H9 (cell line): ENCODE results near the gene ZNF791. TPM values are rescaled to one million over a fixed set of nuclear protein-coding genes. Genes with fewer than 3 reads are reported as not detected.

ENCODE experiments used
- DNase-seq: peaks from one replicate; pipeline ENCODE4 v3.0.0-alpha.2; 2017
- H2AFZ ChIP-seq: one replicate; pipeline ENCODE4 v1.6.1; 2013; ENCODE audit warnings: mild to moderate bottlenecking, low read length, control low read depth, moderate library complexity
- H2AK5ac ChIP-seq: 2 replicates; pipeline ENCODE4 v1.6.1; 2013; ENCODE audit warnings: low read length, control low read depth, mixed read lengths; ENCODE audit not compliant: insufficient read length
- H2BK120ac ChIP-seq: one replicate; pipeline ENCODE4 v1.6.1; 2013; ENCODE audit warnings: low read depth, mild to moderate bottlenecking, low read length, control low read depth, inconsistent platforms; ENCODE audit not compliant: poor library complexity, severe bottlenecking
- H2BK12ac ChIP-seq: 2 replicates; pipeline ENCODE4 v1.6.1; 2013; ENCODE audit warnings: low read length, control low read depth, mixed read lengths, low read depth; ENCODE audit not compliant: insufficient read length
- H2BK15ac ChIP-seq: 2 replicates; pipeline ENCODE4 v1.6.1; 2013; ENCODE audit warnings: low read depth, low read length, control low read depth
- H2BK20ac ChIP-seq: one replicate; pipeline ENCODE4 v1.6.1; 2013; ENCODE audit warnings: low read depth, mild to moderate bottlenecking, low read length, control low read depth, inconsistent platforms; ENCODE audit not compliant: poor library complexity, severe bottlenecking
- H2BK5ac ChIP-seq: 2 replicates; pipeline ENCODE4 v1.6.1; 2013; ENCODE audit warnings: low read length, control low read depth, mixed read lengths; ENCODE audit not compliant: insufficient read length
- H3K14ac ChIP-seq: 2 replicates; pipeline ENCODE4 v1.6.1; 2013; ENCODE audit warnings: low read length, control low read depth; ENCODE audit not compliant: insufficient read depth
- H3K18ac ChIP-seq: 2 replicates; pipeline ENCODE4 v1.6.1; 2013; ENCODE audit warnings: low read depth, mild to moderate bottlenecking, mixed read lengths, low read length, control low read depth; ENCODE audit not compliant: insufficient read length
- H3K23ac ChIP-seq: 2 replicates; pipeline ENCODE4 v1.6.1; 2013; ENCODE audit warnings: low read length, control low read depth, mixed read lengths, low read depth; ENCODE audit not compliant: insufficient read length
- H3K23me2 ChIP-seq: 2 replicates; pipeline ENCODE4 v1.6.1; 2013; ENCODE audit warnings: low read depth, mild to moderate bottlenecking, mixed read lengths, low read length, control low read depth; ENCODE audit not compliant: insufficient read length, poor library complexity, severe bottlenecking
- H3K27ac ChIP-seq: 2 replicates; pipeline ENCODE4 v1.5.1; 2013; ENCODE audit warnings: low read length, control low read depth, mixed read lengths, low read depth; ENCODE audit not compliant: insufficient read length
- H3K27me3 ChIP-seq: 2 replicates; pipeline ENCODE4 v1.6.1; 2013; ENCODE audit warnings: low read length, control low read depth, inconsistent platforms; ENCODE audit not compliant: insufficient read depth
- H3K4ac ChIP-seq: 2 replicates; pipeline ENCODE4 v1.6.1; 2013; ENCODE audit warnings: low read depth, mild to moderate bottlenecking, control low read depth, inconsistent platforms, low read length, moderate library complexity
- H3K4me1 ChIP-seq: 2 replicates; pipeline ENCODE4 v1.6.1; 2013; ENCODE audit warnings: low read length, control low read depth, inconsistent platforms; ENCODE audit not compliant: insufficient read depth
- H3K4me2 ChIP-seq: 2 replicates; pipeline ENCODE4 v1.6.1; 2013; ENCODE audit warnings: low read length, control low read depth, mixed read lengths; ENCODE audit not compliant: insufficient read length, insufficient read depth
- H3K56ac ChIP-seq: 2 replicates; pipeline ENCODE4 v1.6.1; 2013; ENCODE audit warnings: low read depth, mild to moderate bottlenecking, mixed read lengths, low read length, control low read depth; ENCODE audit not compliant: insufficient read length
- H3K79me1 ChIP-seq: 2 replicates; pipeline ENCODE4 v1.6.1; 2013; ENCODE audit warnings: low read depth, mild to moderate bottlenecking, moderate library complexity, low read length, control low read depth, inconsistent platforms; ENCODE audit not compliant: insufficient read depth, poor library complexity, severe bottlenecking
- H3K79me2 ChIP-seq: 2 replicates; pipeline ENCODE4 v1.6.1; 2013; ENCODE audit warnings: low read length, control low read depth, inconsistent platforms; ENCODE audit not compliant: insufficient read depth
- H3K9ac ChIP-seq: 2 replicates; pipeline ENCODE4 v1.6.1; 2013; ENCODE audit warnings: low read length, control low read depth, mixed read lengths; ENCODE audit not compliant: insufficient read length; ENCODE audit errors: extremely low read depth
- H3K9me3 ChIP-seq: one replicate; pipeline ENCODE4 v1.6.1; 2013; ENCODE audit warnings: low read depth, low read length, inconsistent platforms; ENCODE audit not compliant: control insufficient read depth
- H3T11ph ChIP-seq: one replicate; pipeline ENCODE4 v1.6.1; 2013; ENCODE audit warnings: mild to moderate bottlenecking, low read length, control low read depth, inconsistent platforms
- H4K20me1 ChIP-seq: one replicate; pipeline ENCODE4 v1.6.1; 2013; ENCODE audit not compliant: control insufficient read depth, insufficient read length, insufficient read depth
- H4K5ac ChIP-seq: 2 replicates; pipeline ENCODE4 v1.6.1; 2013; ENCODE audit warnings: low read depth, mild to moderate bottlenecking, mixed read lengths, low read length, control low read depth; ENCODE audit not compliant: insufficient read length
- H4K8ac ChIP-seq: replicated peaks from 2 replicates; pipeline ENCODE4 v1.6.1; 2013; ENCODE audit warnings: low read length, control low read depth, mixed read lengths, low read depth; ENCODE audit not compliant: insufficient read length
- H4K91ac ChIP-seq: 2 replicates; pipeline ENCODE4 v1.6.1; 2013; ENCODE audit warnings: low read depth, mild to moderate bottlenecking, moderate library complexity, mixed read lengths, low read length, control low read depth; ENCODE audit not compliant: insufficient read length
- H3K27ac Mint-ChIP-seq, 3 experiments: 2 replicates in 2 of 3; 3 replicates in 1 of 3; pipeline ENCODE4 v1.8.0; 2020 to 2021; ENCODE audit warnings: mixed read lengths in 3 of 3, mild to moderate bottlenecking in 1 of 3, moderate library complexity in 1 of 3
- H3K27me3 Mint-ChIP-seq: 2 replicates; pipeline ENCODE4 v1.8.0; 2021; ENCODE audit warnings: low read depth, mild to moderate bottlenecking, moderate library complexity, mixed read lengths
- H3K36me3 Mint-ChIP-seq, 3 experiments: 2 replicates in 2 of 3; 3 replicates in 1 of 3; pipeline ENCODE4 v1.8.0; 2020 to 2021; ENCODE audit warnings: low read depth in 3 of 3, mixed read lengths in 3 of 3; ENCODE audit not compliant: insufficient read depth in 1 of 3
- H3K4me1 Mint-ChIP-seq, 2 experiments: 2 replicates each; pipeline ENCODE4 v1.8.0; 2020; ENCODE audit warnings: mixed read lengths in 2 of 2
- H3K4me3 Mint-ChIP-seq, 2 experiments: 2 replicates in 1 of 2; 3 replicates in 1 of 2; pipeline ENCODE4 v1.8.0; 2020 to 2021; ENCODE audit warnings: mild to moderate bottlenecking in 2 of 2, mixed read lengths in 2 of 2, moderate library complexity in 1 of 2
- H3K9me3 Mint-ChIP-seq, 2 experiments: 2 replicates in 1 of 2; 3 replicates in 1 of 2; pipeline ENCODE4 v1.8.0; 2020; ENCODE audit warnings: mild to moderate bottlenecking in 2 of 2, mixed read lengths in 2 of 2, moderate library complexity in 1 of 2
- WGBS: extraction: QIAGEN DNeasy Blood & Tissue Kit; methylation state at CpG from one replicate; pipeline ENCODE4 v1.1.7; 2013; ENCODE audit warnings: missing lambda C conversion rate, low lambda C conversion rate, mixed read lengths; ENCODE audit not compliant: insufficient read length; ENCODE audit errors: extremely low coverage; 5-methylcytosine and 5-hydroxymethylcytosine counted together
- total RNA-seq: library from RNA; stranded (reverse); gene quantifications from 2 replicates; pipeline ENCODE4 v1.2.1, GENCODE V29; 2021
- TF ChIP-seq, protein P1 (sequence below): fragments of 200-600 bp; sonication (generic); conservative IDR thresholded peaks from 3 replicates; pipeline ENCODE4 v1.8.0; 2021; ENCODE audit warnings: antibody characterized with exemption, mild to moderate bottlenecking

ZNF791 gene
- total RNA-seq, 1 experiment from 2014 or later: 20.2 TPM

- H4K91ac ChIP-seq: no peak overlapping the region
- H3K4me1 ChIP-seq: no peaks in the 10 kb centered on the region
- no peak overlapping the region for H3K27ac ChIP-seq
- H3K23me2 ChIP-seq: peaks cover 24% of the 10 kb centered on the region
- H2BK12ac ChIP-seq: no peak overlapping the region
- Mint-ChIP-seq H3K9me3 (peaks cover 0 to 1% of the 10 kb centered on the region in 2 experiments; a peak in 2 of 5 replicates), H3K27ac (peak overlapping the region in 2 of 3 experiments; percentile 100; a peak in 5 of 7 replicates), H3K36me3 (peaks cover 20 to 44% (median 33%) of the 10 kb centered on the region in 3 experiments), H3K27me3 (peaks cover 2% of the 10 kb centered on the region), H3K4me1 (peaks cover 27 to 40% of the 10 kb centered on the region in 2 experiments), H3K4me3 (peak overlapping the region; percentile 93 to 94)
- H3K23ac ChIP-seq: no peak overlapping the region
- no peak overlapping the region for H3T11ph ChIP-seq
- H3K9me3 ChIP-seq: no peaks in the 10 kb centered on the region
- no peaks in the 10 kb centered on the region for H4K20me1 ChIP-seq
- H4K5ac ChIP-seq: no peak overlapping the region
- no peak overlapping the region for H3K14ac ChIP-seq
- H3K27me3 ChIP-seq: no peaks in the 10 kb centered on the region
- no peak overlapping the region for H2BK120ac ChIP-seq
- H3K18ac ChIP-seq: no peak overlapping the region
- H2BK5ac ChIP-seq: no peak overlapping the region
- no peak overlapping the region for H2BK15ac ChIP-seq
- H4K8ac ChIP-seq: no peak overlapping the region
- H3K79me1 ChIP-seq: no peaks in the 10 kb centered on the region
- no peaks in the 10 kb centered on the region for H3K79me2 ChIP-seq
- no peak for DNase-seq
- no peak overlapping the region for H3K4ac ChIP-seq
- no peak overlapping the region for H2AK5ac ChIP-seq
- H3K4me2 ChIP-seq: peak overlapping the region; percentile 64
- H2BK20ac ChIP-seq: no peak overlapping the region
- no CpG with 5 or more reads among the region's 26 CpGs for WGBS
- TF ChIP-seq, protein P1, sequence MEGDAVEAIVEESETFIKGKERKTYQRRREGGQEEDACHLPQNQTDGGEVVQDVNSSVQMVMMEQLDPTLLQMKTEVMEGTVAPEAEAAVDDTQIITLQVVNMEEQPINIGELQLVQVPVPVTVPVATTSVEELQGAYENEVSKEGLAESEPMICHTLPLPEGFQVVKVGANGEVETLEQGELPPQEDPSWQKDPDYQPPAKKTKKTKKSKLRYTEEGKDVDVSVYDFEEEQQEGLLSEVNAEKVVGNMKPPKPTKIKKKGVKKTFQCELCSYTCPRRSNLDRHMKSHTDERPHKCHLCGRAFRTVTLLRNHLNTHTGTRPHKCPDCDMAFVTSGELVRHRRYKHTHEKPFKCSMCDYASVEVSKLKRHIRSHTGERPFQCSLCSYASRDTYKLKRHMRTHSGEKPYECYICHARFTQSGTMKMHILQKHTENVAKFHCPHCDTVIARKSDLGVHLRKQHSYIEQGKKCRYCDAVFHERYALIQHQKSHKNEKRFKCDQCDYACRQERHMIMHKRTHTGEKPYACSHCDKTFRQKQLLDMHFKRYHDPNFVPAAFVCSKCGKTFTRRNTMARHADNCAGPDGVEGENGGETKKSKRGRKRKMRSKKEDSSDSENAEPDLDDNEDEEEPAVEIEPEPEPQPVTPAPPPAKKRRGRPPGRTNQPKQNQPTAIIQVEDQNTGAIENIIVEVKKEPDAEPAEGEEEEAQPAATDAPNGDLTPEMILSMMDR: no peak
- no peak overlapping the region for H2AFZ ChIP-seq
- H3K56ac ChIP-seq: no peak overlapping the region
- peak overlapping the region; percentile 87 for H3K9ac ChIP-seq
These were observed 59.6 kb downstream of the ZNF791 start for GRCh38 chr19:12670159-12670928.
